ENCODE measurements around the gene CEP170.

CEP170 gene

GRCh38 chr1:243268751-243269460 is 13.8 kb upstream of the CEP170 start:
- peak in 1 of 51 donors; percentile 15 for DNase-seq

GRCh38 chr1:243267914-243268653 is 13.0 kb upstream of the CEP170 start:
- no peak for DNase-seq

GRCh38 chr1:243267471-243267880 is 12.4 kb upstream of the CEP170 start:
- DNase-seq, result no peak

GRCh38 chr1:243266231-243266630 is 11.2 kb upstream of the CEP170 start:
- DNase-seq, result no peak

GRCh38 chr1:243264717-243265116 is 9.6 kb upstream of the CEP170 start:
- DNase-seq, result peak in 1 of 51 donors; percentile 8

GRCh38 chr1:243261390-243261789 is 6.3 kb upstream of the CEP170 start:
- DNase-seq, result no peak

GRCh38 chr1:243260221-243260880 is 5.3 kb upstream of the CEP170 start:
- DNase-seq, result no peak

GRCh38 chr1:243258731-243259130 is 3.6 kb upstream of the CEP170 start:
- no peak for DNase-seq

GRCh38 chr1:243257189-243257588 is 2.1 kb upstream of the CEP170 start:
- no peak for DNase-seq

GRCh38 chr1:243256590-243256989 is 1.5 kb upstream of the CEP170 start:
- no peak for DNase-seq

GRCh38 chr1:243255791-243256512 is 871 bp upstream of the CEP170 start, which contains the start of gene SDCCAG8:
TSS of gene SDCCAG8 (plus strand) at chr1:243256041. CDS start at chr1:243256174, 133 bp downstream.
- peak; percentile 62 to 100 (median 98) for DNase-seq

GRCh38 chr1:243254233-243254926 is 701 bp downstream of the CEP170 start:
- peak in 41 of 51 donors; percentile 26 to 92 (median 58) for DNase-seq

GRCh38 chr1:243253926-243254232 is 1.2 kb downstream of the CEP170 start:
- peak in 3 of 51 donors; percentile 18 to 38 (median 21) for DNase-seq

- peak in 1 of 51 donors; percentile 45 for DNase-seq
Measured at GRCh38 chr1:243253211-243253925, 1.7 kb downstream of the CEP170 start.

- no peak for DNase-seq
Measured at GRCh38 chr1:243251539-243251938, 3.5 kb downstream of the CEP170 start.

GRCh38 chr1:243250102-243250501 is 5.0 kb downstream of the CEP170 start:
- no peak for DNase-seq

- no peak for DNase-seq
Measured at GRCh38 chr1:243249214-243249613, 5.9 kb downstream of the CEP170 start.

GRCh38 chr1:243247901-243248300 is 7.2 kb downstream of the CEP170 start:
- DNase-seq, result no peak

- DNase-seq, result no peak
Measured at GRCh38 chr1:243246916-243247315, 8.2 kb downstream of the CEP170 start.

- no peak for DNase-seq
Measured at GRCh38 chr1:243244432-243244841, 10.6 kb downstream of the CEP170 start.

Measured in hypothalamus (tissue), 51 donors.